Omental fat pad (tissue), 4 donors: ENCODE data around the gene ZNF780B. TPM values are rescaled to one million over a fixed set of nuclear protein-coding genes. Genes with fewer than 3 reads are reported as not detected.

Experiments used
- ATAC-seq: fragments of 150-250 bp; one replicate; pipeline ENCODE4 v1.9.1; 2016; ENCODE audit warnings: mild to moderate bottlenecking, moderate library complexity; ENCODE audit not compliant: low FRiP score
- DNase-seq: peaks from one replicate; pipeline ENCODE4 v3.0.0-alpha.2; 2019; ENCODE audit warnings: low spot score
- CTCF ChIP-seq, 3 donors: fragments of 450-650 bp; IDR thresholded peaks; one replicate each; pipeline ENCODE4 v1.5.1; 2016 to 2017; ENCODE audit warnings: antibody characterized with exemption in 3 of 3, mild to moderate bottlenecking in 3 of 3, moderate library complexity in 2 of 3
- total RNA-seq, 4 donors: library from RNA; depleted of rRNA; stranded (reverse); fragments of >200 nt; gene quantifications; one replicate each; pipeline ENCODE4 v1.1.0, GENCODE V29; 2016

The ZNF780B gene
- total RNA-seq, 4 donors from 2014 or later: 7.2 to 17.8 (median 10.7) TPM

GRCh38 chr19:40078377-40078776 is 22.3 kb upstream of the ZNF780B start:
- no peak for TF ChIP-seq CTCF (IDR thresholded peaks at IDR 0.05)
- no peak for DNase-seq
- ATAC-seq: no peak

GRCh38 chr19:40070058-40070457 is 14.0 kb upstream of the ZNF780B start:
- DNase-seq: no peak
- ATAC-seq: no peak
- no peak for TF ChIP-seq CTCF (IDR thresholded peaks at IDR 0.05)

- TF ChIP-seq CTCF (IDR thresholded peaks at IDR 0.05): no peak
- ATAC-seq (no peak), DNase-seq (no peak)
Observed at GRCh38 chr19:40059624-40060023, 3.6 kb upstream of the ZNF780B start.

GRCh38 chr19:40057166-40057565 is 1.1 kb upstream of the ZNF780B start:
- no peak for ATAC-seq
- TF ChIP-seq CTCF (IDR thresholded peaks at IDR 0.05): no peak
- DNase-seq: no peak

- ATAC-seq: no peak
- no peak for DNase-seq
- TF ChIP-seq CTCF (IDR thresholded peaks at IDR 0.05): no peak
Observed at GRCh38 chr19:40056505-40056904, 474 bp upstream of the ZNF780B start.

- DNase-seq (no peak), ATAC-seq (no peak)
- TF ChIP-seq CTCF (IDR thresholded peaks at IDR 0.05): no peak
Observed at GRCh38 chr19:40055049-40055448, 982 bp downstream of the ZNF780B start.

- ATAC-seq (no peak), DNase-seq (no peak)
- no peak for TF ChIP-seq CTCF (IDR thresholded peaks at IDR 0.05)
Observed at GRCh38 chr19:40054632-40055031, 1.4 kb downstream of the ZNF780B start.
